Esophagus muscularis mucosa (tissue), 3 donors: ENCODE data around the gene CREB3L4.
"Not testable (repeated sequence)": the region's sequence is repeated elsewhere in the genome, so short reads cannot be mapped to it uniquely, and the experiment has no call there.

Experiments
- POLR2A ChIP-seq: fragments of 450-650 bp; IDR thresholded peaks from one replicate; pipeline ENCODE4 v1.6.1; 2017; ENCODE audit warnings: antibody characterized with exemption, moderate library complexity, mild to moderate bottlenecking, low read depth
- POLR2AphosphoS5 ChIP-seq, 2 donors: sonication (generic); formaldehyde crosslinking; IDR thresholded peaks; one replicate each; pipeline ENCODE4 v1.6.1; 2017; ENCODE audit warnings: antibody characterized with exemption in 2 of 2
- TF ChIP-seq, protein P1 (sequence below), 3 experiments: fragments of 200-600 bp in 2 of 3; fragments of 450-650 bp in 1 of 3; sonication (generic) in 2 of 3; IDR thresholded peaks; one replicate each; pipeline ENCODE4 v1.5.1; 2017 to 2019; ENCODE audit warnings: antibody characterized with exemption in 3 of 3, mild to moderate bottlenecking in 2 of 3, moderate library complexity in 1 of 3

DNA sequence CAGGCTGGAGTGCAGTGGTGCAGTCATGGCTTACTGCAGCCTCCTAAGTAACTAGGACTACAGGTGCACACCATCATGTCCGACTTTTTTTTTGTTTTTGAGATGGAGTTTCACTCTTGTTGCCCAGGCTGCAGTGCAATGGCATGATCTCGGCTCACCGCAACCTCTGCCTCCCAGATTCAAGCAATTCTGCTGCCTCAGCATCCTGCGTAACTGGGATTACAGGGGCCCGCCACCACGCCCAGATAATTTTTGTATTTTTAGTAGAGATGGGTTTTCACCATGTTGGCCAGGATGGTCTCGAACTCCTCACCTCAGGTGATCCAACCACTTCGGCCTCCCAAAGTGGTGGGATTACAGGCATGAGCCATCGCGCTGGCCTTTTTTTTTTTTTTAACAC is 29.2 kb downstream of the CREB3L4 start:
- not testable (repeated sequence) for TF ChIP-seq POLR2A; POLR2AphosphoS5 (IDR thresholded peaks at IDR 0.05)
- TF ChIP-seq, protein P1, sequence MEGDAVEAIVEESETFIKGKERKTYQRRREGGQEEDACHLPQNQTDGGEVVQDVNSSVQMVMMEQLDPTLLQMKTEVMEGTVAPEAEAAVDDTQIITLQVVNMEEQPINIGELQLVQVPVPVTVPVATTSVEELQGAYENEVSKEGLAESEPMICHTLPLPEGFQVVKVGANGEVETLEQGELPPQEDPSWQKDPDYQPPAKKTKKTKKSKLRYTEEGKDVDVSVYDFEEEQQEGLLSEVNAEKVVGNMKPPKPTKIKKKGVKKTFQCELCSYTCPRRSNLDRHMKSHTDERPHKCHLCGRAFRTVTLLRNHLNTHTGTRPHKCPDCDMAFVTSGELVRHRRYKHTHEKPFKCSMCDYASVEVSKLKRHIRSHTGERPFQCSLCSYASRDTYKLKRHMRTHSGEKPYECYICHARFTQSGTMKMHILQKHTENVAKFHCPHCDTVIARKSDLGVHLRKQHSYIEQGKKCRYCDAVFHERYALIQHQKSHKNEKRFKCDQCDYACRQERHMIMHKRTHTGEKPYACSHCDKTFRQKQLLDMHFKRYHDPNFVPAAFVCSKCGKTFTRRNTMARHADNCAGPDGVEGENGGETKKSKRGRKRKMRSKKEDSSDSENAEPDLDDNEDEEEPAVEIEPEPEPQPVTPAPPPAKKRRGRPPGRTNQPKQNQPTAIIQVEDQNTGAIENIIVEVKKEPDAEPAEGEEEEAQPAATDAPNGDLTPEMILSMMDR (IDR thresholded peaks at IDR 0.05), result not testable (repeated sequence)
